Tibial nerve (tissue), 4 donors: ENCODE data around the gene ZFHX2. TPM values are rescaled to one million over a fixed set of nuclear protein-coding genes. Genes with fewer than 3 reads are reported as not detected.

Source experiments
- DNase-seq, 2 donors: peaks; one replicate each; pipeline ENCODE4 v3.0.0-alpha.2; 2019; ENCODE audit warnings: low spot score in 2 of 2
- H3K27ac ChIP-seq, 4 donors: fragments of 200-600 bp; sonication (generic) in 3 of 4; one replicate each; pipeline ENCODE4 v1.5.1; 2017 to 2019; ENCODE audit warnings: mild to moderate bottlenecking in 1 of 4
- H3K27me3 ChIP-seq, 2 donors: fragments of 200-600 bp; sonication (generic) in 1 of 2; one replicate each; pipeline versions ENCODE4 v1.5.1 to v1.6.0; 2017 to 2019
- H3K36me3 ChIP-seq, 3 donors: fragments of 200-600 bp; sonication (generic); one replicate each; pipeline ENCODE4 v1.5.1; 2018 to 2019
- H3K4me1 ChIP-seq, 4 donors: fragments of 200-600 bp; sonication (generic) in 3 of 4; one replicate each; pipeline ENCODE4 v1.5.1; 2017 to 2019
- H3K4me3 ChIP-seq, 4 donors: fragments of 200-600 bp; sonication (generic) in 3 of 4; one replicate each; pipeline ENCODE4 v1.5.1; 2017 to 2019; ENCODE audit warnings: mild to moderate bottlenecking in 1 of 4, moderate library complexity in 1 of 4
- H3K9me3 ChIP-seq, 4 donors: fragments of 200-600 bp; sonication (generic) in 3 of 4; one replicate each; pipeline ENCODE4 v1.5.1; 2017 to 2019
- EP300 ChIP-seq, 2 donors: sonication (generic); formaldehyde crosslinking; IDR thresholded peaks; one replicate each; pipeline ENCODE4 v1.6.1; 2017; ENCODE audit warnings: antibody characterized with exemption in 2 of 2, mild to moderate bottlenecking in 1 of 2
- POLR2A ChIP-seq, 2 donors: fragments of 450-650 bp; IDR thresholded peaks; one replicate each; pipeline ENCODE4 v1.6.1; 2017; ENCODE audit warnings: antibody characterized with exemption in 2 of 2, mild to moderate bottlenecking in 2 of 2, moderate library complexity in 2 of 2
- WGBS, 2 donors: methylation state at CpG; one replicate each; pipeline ENCODE4 v1.1.5; 2018; 5-methylcytosine and 5-hydroxymethylcytosine counted together
- total RNA-seq, 4 donors: library from RNA; depleted of rRNA; stranded (reverse); fragments of >200 nt; gene quantifications; one replicate each; pipeline ENCODE4 v1.1.0, GENCODE V29; 2016
- TF ChIP-seq, protein P1 (sequence below), 5 experiments: fragments of 200-600 bp in 3 of 5; fragments of 450-650 bp in 2 of 5; sonication (generic) in 3 of 5; IDR thresholded peaks; one replicate each; pipeline ENCODE4 v1.5.1; 2016 to 2019; ENCODE audit warnings: antibody characterized with exemption in 5 of 5, mild to moderate bottlenecking in 3 of 5, moderate library complexity in 2 of 5

Gene ZFHX2
- total RNA-seq, 4 donors from 2014 or later = 2.1 to 3.9 (median 2.6) TPM

GRCh38 chr14:23530375-23531055, 21.1 kb downstream of the ZFHX2 start:
- TF ChIP-seq, protein P1, sequence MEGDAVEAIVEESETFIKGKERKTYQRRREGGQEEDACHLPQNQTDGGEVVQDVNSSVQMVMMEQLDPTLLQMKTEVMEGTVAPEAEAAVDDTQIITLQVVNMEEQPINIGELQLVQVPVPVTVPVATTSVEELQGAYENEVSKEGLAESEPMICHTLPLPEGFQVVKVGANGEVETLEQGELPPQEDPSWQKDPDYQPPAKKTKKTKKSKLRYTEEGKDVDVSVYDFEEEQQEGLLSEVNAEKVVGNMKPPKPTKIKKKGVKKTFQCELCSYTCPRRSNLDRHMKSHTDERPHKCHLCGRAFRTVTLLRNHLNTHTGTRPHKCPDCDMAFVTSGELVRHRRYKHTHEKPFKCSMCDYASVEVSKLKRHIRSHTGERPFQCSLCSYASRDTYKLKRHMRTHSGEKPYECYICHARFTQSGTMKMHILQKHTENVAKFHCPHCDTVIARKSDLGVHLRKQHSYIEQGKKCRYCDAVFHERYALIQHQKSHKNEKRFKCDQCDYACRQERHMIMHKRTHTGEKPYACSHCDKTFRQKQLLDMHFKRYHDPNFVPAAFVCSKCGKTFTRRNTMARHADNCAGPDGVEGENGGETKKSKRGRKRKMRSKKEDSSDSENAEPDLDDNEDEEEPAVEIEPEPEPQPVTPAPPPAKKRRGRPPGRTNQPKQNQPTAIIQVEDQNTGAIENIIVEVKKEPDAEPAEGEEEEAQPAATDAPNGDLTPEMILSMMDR (IDR thresholded peaks at IDR 0.05) = no peak
- TF ChIP-seq POLR2A (IDR thresholded peaks at IDR 0.05) (no peak), EP300 (IDR thresholded peaks at IDR 0.05) (no peak)
- no peak for DNase-seq
- Histone ChIP-seq H3K4me1 (peaks cover 0 to 35% (median 6%) of the 10 kb centered on the region in 4 donors), H3K36me3 (peaks cover 0 to 44% (median 0%) of the 10 kb centered on the region in 3 donors), H3K27me3 (no peaks in the 10 kb centered on the region), H3K4me3 (no peak overlapping the region), H3K27ac (peak overlapping the region in 2 of 4 donors; percentile 71 to 81), H3K9me3 (no peaks in the 10 kb centered on the region)
- WGBS, 2 donors = 49 to 63% methylated on average over 10 of the region's 10 CpGs

- 39 to 54% methylated on average over 3 of the region's 3 CpGs for WGBS, 2 donors
- H3K4me3 ChIP-seq = no peak overlapping the region
- DNase-seq = no peak
- peaks cover 0 to 43% (median 0%) of the 10 kb centered on the region in 3 donors for H3K36me3 ChIP-seq
- TF ChIP-seq, protein P1 (IDR thresholded peaks at IDR 0.05) = no peak
- TF ChIP-seq EP300 (IDR thresholded peaks at IDR 0.05) = no peak
- no peak for TF ChIP-seq POLR2A (IDR thresholded peaks at IDR 0.05)
- no peaks in the 10 kb centered on the region for H3K9me3 ChIP-seq
- no peaks in the 10 kb centered on the region for H3K27me3 ChIP-seq
- peak overlapping the region in 3 of 4 donors; percentile 15 to 81 (median 71) for H3K27ac ChIP-seq
- peaks cover 0 to 35% (median 6%) of the 10 kb centered on the region in 4 donors for H3K4me1 ChIP-seq
Measured at GRCh38 chr14:23529016-23529415, 22.5 kb downstream of the ZFHX2 start.

DNA sequence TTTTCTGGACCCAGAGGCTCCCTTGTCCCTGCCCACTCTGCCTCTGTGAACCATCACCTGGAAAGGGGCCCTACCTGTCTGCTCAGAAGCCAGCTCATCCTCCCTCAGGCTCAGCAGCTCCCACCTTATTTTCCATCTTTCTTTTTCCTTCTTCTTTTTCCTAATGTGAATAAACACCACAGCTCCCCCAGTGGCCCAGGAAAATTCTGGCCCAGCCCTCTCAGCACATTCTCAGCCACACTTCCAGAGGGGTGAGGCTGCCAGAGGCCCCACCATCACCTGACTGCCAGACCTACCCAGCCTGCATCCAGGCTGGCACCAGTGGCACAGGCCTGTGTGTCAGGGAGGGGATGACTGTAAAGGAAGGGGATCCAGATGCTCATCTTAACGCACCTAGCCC, 23.0 kb downstream of the ZFHX2 start:
- H3K27ac ChIP-seq = peak overlapping the region in 3 of 4 donors; percentile 15 to 81 (median 71)
- H3K36me3 ChIP-seq = peaks cover 0 to 43% (median 0%) of the 10 kb centered on the region in 3 donors
- peaks cover 0 to 35% (median 6%) of the 10 kb centered on the region in 4 donors for H3K4me1 ChIP-seq
- WGBS, 2 donors = 45 to 46% methylated on average over 1 of the region's 1 CpG
- H3K9me3 ChIP-seq = no peaks in the 10 kb centered on the region
- TF ChIP-seq POLR2A (IDR thresholded peaks at IDR 0.05) (no peak), EP300 (IDR thresholded peaks at IDR 0.05) (no peak)
- TF ChIP-seq, protein P1 (IDR thresholded peaks at IDR 0.05) = peak in 2 of 5 experiments; percentile 14
- no peak for DNase-seq
- no peaks in the 10 kb centered on the region for H3K27me3 ChIP-seq
- H3K4me3 ChIP-seq = no peak overlapping the region

DNA sequence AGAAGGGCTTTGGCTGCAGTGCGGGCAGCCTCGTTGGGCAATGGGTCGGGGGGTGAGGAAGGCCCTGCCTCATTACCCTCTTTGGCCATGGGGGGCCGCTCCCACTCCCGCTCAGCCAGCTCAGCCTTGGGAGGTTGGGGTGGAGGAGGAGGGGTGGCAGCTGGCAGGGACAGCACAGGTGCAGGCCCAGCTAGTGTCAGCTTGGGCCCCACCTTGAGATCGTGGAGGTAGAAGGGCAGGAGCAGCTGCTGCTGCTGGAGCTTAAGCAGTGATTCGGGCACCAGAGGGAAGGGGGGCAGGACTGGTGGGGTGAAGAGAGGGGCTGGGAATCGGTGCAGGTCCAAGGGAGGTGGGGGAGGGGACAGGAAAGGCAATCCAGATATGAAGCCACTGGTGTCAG, 26.0 kb downstream of the ZFHX2 start:
- no peak for DNase-seq
- Histone ChIP-seq H3K36me3 (peaks cover 0 to 57% (median 0%) of the 10 kb centered on the region in 3 donors), H3K9me3 (no peaks in the 10 kb centered on the region), H3K4me3 (no peak overlapping the region), H3K27ac (no peak overlapping the region), H3K27me3 (no peaks in the 10 kb centered on the region), H3K4me1 (peaks cover 0 to 26% (median 4%) of the 10 kb centered on the region in 4 donors)
- TF ChIP-seq, protein P1 (IDR thresholded peaks at IDR 0.05) = no peak
- no peak for TF ChIP-seq EP300 (IDR thresholded peaks at IDR 0.05)
- no peak for TF ChIP-seq POLR2A (IDR thresholded peaks at IDR 0.05)
- WGBS, 2 donors = 83 to 86% methylated on average over 8 of the region's 8 CpGs

DNA sequence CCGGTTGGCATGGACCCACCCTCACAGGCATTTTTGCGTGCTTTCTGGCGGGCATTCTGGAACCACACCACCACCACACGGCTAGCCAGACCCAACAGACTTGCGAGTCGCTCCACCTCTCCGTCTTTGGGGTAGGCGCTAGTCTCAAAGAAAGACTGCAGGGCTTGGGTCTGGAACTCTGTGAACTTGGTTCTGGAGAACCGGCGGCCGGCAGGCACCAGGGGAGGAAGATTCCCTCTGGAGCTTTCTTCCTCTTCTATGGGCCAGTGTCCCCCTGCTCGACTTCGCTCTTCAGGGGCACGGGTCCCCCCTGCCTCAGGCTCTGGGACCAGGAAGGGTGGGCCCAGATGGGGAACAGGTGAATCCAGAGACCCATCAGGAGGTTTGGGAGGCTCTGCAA, 26.6 kb downstream of the ZFHX2 start:
- no peak for TF ChIP-seq POLR2A (IDR thresholded peaks at IDR 0.05)
- TF ChIP-seq, protein P1 (IDR thresholded peaks at IDR 0.05) = no peak
- no peak for TF ChIP-seq EP300 (IDR thresholded peaks at IDR 0.05)
- no peaks in the 10 kb centered on the region for H3K27me3 ChIP-seq

More for the DNA sequence above, 26.6 kb downstream of the ZFHX2 start:
- peaks cover 0 to 59% (median 0%) of the 10 kb centered on the region in 3 donors for H3K36me3 ChIP-seq
- DNase-seq = no peak
- 90 to 96% methylated on average over 13 to 14 of the region's 14 CpGs for WGBS, 2 donors
- no peak overlapping the region for H3K4me3 ChIP-seq
- peaks cover 0 to 20% (median 2%) of the 10 kb centered on the region in 4 donors for H3K4me1 ChIP-seq
- no peak overlapping the region for H3K27ac ChIP-seq
- H3K9me3 ChIP-seq = no peaks in the 10 kb centered on the region
